GM21423 (cell line): Measurements from ENCODE around the gene GCLM.
"Not testable (repeated sequence)": the region's sequence is repeated elsewhere in the genome, so short reads cannot be mapped to it uniquely, and the experiment has no call there.

ENCODE experiments used
- ATAC-seq: cut with Tn5 transposase; IDR thresholded peaks from one replicate; pipeline ENCODE4 v1.9.1; 2021; ENCODE audit warnings: mild to moderate bottlenecking, moderate library complexity; ENCODE audit not compliant: unreplicated experiment

Gene GCLM

DNA sequence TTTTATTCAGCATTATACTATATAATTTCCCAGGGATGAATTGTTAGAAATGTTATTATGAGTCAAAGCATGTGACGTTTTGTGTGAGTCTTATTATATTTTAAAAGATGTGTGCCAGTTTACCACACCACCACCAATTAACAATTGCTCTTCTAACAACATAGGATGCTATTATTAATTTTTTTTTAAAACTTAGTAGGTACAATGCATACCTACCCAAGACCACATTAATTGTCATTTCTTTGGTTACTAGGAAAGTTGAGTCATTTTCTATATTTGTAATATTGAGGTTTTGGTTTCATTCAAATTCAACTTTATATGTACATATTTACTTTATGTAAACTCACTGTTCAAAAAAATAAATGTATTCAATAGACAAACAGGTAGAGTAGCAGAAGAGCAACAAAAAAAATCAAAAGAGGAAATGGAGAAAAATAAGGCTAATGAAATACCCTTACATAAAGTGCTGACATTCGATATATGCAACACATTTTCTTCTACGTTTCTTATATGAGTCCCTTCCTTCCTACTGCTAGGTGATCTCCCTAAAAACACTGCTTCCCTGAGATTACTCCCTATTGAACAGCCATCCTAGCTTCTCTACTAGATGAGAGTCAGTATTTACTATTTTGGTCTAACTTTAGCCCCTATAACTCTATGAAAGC is 9.6 kb downstream of the GCLM start:
- ATAC-seq = no peak

DNA sequence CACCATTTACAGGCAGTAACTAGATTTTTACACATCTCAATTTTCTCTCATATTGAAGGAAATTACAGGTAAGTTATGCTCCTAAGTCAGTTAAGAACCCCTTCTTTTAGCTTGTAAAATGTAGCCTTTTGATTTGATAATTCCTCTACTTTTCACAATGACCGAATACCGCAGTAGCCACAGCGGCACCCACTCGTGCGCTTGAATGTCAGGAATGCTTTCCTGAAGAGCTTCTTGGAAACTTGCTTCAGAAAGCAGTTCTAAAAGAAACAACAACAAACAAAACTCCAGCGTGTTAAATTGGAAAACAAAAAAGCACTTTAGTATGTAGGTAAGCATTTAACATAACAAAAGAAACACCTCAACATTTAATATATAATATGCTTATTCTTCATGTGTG is 20.3 kb downstream of the GCLM start:
- ATAC-seq = no peak

DNA sequence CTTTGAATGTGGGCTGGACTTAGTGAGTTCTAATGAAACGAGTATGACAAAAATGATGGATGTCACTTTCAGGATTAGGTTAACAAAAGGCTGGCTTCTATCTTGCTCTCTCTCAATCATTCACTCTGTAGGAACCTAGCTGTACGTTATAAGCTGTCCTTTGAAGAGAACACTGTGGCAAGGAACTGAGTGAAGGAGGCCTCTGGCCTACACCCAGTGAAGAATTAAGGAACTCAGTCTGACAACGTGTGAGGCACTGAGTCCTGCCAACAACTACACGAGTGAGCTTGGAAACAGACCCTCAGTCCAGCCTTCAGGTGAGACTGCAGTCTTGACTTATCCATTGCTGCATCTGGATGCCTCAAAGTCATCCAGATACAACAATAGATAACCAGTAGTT is 27.0 kb downstream of the GCLM start:
- ATAC-seq = no peak

DNA sequence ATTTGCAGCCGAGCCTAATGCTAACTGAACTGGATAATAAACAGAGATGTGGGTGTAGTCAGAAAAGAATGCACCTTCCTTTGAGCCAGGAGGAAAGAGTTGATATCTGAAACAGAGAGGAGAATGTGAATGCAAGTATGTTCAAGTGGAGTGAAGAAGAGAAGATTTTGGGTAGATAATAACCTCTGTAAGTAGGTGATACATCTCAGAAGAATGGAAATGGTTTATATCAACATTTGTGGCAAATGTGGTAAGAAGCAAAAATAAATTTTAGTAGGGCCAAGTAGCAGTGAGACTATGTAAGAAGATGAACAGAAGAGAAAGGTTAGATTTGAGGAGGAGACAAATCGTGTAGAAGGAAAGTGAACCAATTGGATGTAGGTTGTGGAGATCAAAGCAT is 28.5 kb downstream of the GCLM start:
- ATAC-seq = no peak

GRCh38 chr1:93878889-93879586 is 30.2 kb downstream of the GCLM start, which contains the start of gene DNTTIP2:
Gene DNTTIP2 (minus strand): TSS chr1:93879206. CDS start chr1:93879148, 58 bp downstream.
- peak; percentile 95 for ATAC-seq

DNA sequence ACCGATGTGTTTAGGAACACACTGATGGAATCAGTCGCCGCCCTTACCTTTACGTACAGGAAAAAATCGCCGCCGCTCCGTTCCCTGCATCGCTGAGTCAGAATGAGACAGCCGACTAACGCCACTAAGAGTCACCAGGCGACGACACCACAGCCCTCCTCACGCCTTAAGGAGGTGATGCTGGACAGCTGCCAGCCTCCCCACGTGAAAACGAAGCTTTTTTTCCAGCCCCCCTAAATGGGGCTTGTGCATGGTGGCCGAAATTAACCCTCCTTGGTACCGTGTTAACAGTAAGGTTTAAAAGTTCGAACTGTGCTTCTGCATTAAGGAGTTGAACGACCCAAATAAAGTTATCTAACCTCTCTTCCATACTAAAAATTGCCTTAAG is 30.7 kb downstream of the GCLM start:
- peak; percentile 48 for ATAC-seq

DNA sequence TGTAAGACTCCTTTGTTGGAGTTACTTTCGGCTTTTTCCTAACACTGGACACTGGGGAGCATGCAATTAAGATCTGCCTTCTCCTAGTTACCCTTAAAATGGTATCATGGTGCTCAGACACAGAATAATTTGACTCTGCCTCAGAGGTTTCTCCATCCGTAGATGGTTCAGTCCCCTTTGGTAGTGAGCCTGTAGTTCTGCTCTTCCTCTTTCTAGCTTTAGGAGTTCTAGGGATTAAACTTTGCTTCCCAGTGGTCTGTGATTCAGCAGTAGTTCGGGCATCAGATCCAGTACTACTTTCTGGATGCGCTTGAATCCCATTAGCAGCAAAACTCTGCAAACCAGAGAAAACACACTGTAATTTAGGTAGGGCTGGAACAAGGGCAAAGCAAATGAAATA is 31.7 kb downstream of the GCLM start:
- ATAC-seq = no peak

- ATAC-seq = no peak
Observed at GRCh38 chr1:93876244-93876643, 33.0 kb downstream of the GCLM start.

GRCh38 chr1:93874025-93874651 is 35.1 kb downstream of the GCLM start:
- no peak for ATAC-seq

DNA sequence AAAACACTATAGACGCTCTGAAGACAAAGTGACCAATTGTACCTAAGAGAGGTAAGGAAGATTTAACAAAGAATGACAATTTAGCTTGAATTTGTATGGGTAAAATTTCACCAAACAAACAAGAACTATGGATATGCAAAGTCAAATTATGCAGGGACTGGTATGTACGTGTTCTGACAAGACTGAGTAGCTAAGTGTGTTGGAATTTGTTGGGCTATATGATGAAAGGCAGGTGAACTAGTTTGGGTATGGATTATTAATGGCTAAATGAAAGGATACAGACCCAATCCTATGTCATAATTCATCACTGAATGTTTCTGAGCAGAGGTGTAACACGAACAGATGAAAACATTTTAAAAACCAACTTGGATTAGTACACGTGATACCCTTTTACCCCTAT is 37.9 kb downstream of the GCLM start:
- ATAC-seq = no peak

DNA sequence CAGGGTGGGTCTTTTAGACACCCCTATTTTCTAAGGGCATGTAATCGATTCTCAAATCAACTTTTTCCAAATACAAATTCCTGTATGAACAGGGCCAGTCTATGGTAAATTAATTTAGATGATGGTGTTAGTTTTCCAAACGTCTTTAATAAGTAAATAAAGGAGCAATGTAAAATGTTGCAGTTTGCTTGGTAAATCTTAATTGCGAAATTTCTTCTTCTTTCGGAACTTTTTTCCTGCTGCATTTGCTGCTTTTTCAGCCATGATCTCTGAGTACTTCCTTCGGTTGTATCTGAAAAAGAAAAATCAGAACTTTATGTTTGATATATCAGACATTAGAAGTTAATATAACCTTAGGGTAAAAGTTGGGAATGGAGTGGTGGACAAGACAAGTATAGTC is 39.6 kb downstream of the GCLM start:
- ATAC-seq = no peak

DNA sequence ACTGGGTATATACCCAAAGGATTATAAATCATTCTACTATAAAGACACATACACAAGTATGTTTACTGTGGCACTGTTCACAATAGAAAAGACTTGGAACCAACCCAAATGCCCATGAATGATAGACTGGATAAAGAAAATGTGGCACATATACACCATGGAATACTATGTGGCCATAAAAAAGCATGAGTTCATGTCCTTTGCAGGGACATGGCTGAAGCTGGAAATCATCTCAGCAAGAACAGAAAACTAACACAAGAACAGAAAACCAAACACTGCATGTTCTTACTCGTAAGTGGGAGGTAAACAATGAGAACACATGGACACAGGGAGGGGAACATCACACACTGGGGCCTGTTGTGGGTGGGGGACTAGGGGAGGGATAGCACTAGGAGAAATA is 40.7 kb downstream of the GCLM start:
- not testable (repeated sequence) for ATAC-seq

- ATAC-seq = no peak
Observed at GRCh38 chr1:93865253-93865652, 44.0 kb downstream of the GCLM start.

DNA sequence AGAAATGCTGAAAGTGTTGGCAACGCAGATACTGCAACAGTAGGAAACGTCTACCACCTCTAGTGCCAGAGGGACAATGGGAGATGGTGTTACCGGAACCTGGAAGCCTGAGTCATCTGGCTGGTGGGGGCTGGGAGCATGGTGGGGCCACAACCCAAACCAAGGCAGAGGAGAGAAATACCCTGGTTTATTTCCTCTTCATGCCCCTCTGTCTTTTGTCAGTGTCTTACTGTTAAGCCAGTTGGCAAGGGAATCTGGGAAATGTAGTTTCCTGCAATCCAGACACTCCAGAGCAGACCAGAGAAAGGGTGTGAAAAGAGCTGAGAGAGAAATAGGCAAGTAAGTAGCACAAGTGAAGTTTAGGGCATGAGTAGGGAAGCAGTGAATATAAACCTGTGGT is 45.1 kb downstream of the GCLM start:
- no peak for ATAC-seq

- not testable (repeated sequence) for ATAC-seq
Observed at GRCh38 chr1:93857653-93858052, 51.6 kb downstream of the GCLM start.

- not testable (repeated sequence) for ATAC-seq
Observed at GRCh38 chr1:93855983-93856382, 53.2 kb downstream of the GCLM start.

DNA sequence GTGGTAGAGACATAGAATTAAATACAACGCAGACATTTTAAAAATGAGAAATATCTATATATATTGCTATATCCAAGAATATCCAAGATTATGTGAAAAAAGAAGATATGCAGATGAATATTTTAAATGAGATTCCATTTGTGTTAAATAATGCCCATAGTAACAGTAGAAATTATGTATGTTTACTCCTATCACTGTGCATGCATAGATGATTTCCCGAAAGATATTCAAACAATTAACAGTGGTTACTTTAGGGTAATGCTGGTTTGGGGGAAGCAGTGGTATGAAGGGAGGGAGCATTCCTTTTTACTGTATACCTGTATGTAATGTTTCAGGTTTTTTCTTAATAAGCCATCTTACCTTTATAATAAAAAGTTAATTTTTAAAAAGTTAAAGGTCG is 55.3 kb downstream of the GCLM start:
- ATAC-seq = no peak

- ATAC-seq = no peak
Observed at GRCh38 chr1:93851878-93852277, 57.4 kb downstream of the GCLM start.

GRCh38 chr1:93851327-93851712 is 57.9 kb downstream of the GCLM start:
- ATAC-seq = no peak

DNA sequence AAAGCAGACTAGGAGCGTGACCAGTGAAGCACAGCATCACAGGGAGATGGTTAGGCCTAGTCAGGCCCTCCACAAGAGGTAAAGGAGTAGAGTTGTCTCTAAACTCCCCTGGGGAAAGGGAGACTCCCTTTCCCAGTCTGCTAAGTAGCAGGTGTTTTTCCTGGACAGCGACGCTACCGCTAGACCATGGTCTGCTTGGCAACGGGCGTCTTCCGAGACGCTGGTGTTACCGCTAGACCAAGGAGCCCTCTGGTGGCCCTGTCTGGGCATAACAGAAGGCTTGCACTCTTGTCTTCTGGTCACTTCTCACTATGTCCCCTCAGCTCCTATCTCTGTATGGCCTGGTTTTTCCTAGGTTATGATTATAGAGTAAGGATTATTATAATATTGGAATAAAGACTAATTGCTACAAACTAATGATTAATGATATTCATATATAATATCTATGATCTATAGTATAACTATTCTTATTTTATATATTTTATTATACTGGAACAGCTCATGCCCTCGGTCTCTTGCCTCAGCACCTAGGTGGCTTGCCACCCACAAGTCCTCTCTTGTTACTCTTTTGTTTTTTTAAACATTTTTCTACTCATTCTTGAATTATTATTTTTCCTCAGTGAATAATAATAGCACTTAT is 58.4 kb downstream of the GCLM start:
- not testable (repeated sequence) for ATAC-seq

DNA sequence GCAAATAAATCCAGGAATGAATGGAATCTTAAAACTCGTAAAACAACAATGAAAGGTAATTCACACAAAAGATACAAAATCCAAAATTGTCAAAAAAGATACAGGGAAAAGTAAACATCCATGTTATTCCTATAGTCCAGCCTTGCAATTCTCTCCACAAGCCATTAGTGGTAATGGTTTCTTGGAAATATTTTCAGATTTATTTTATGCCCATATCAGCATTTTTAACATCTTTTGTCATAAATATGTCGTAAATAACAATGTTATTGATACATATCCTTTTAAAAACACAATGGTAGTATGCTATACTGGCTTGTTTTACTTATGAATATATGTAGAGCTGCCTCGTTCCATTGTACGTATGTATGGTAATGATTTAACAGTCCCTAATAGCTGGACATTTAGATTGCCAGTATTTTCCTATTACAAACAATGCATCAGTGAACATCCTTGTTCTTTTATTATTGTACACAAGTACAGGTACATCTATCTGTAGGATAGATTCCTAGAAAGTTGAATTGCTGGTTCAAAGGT is 60.8 kb downstream of the GCLM start:
- no peak for ATAC-seq
